Anterior cingulate cortex (tissue), 58 donors: ENCODE data around the gene GPR17.
A peak's percentile ranks its signal among the peaks of the same experiment; 100 is the strongest.

ENCODE experiments used
- DNase-seq, 58 donors: peaks; one replicate each; lab custom pipeline; 2025; lab: John Stamatoyannopoulos, UW

GPR17 gene

DNA sequence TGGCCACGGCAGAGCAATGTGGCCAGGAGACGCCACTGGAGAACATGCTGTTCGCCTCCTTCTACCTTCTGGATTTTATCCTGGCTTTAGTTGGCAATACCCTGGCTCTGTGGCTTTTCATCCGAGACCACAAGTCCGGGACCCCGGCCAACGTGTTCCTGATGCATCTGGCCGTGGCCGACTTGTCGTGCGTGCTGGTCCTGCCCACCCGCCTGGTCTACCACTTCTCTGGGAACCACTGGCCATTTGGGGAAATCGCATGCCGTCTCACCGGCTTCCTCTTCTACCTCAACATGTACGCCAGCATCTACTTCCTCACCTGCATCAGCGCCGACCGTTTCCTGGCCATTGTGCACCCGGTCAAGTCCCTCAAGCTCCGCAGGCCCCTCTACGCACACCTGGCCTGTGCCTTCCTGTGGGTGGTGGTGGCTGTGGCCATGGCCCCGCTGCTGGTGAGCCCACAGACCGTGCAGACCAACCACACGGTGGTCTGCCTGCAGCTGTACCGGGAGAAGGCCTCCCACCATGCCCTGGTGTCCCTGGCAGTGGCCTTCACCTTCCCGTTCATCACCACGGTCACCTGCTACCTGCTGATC, 4.9 kb downstream of the GPR17 start:
- peak in 1 of 58 donors; percentile 12 for DNase-seq

DNA sequence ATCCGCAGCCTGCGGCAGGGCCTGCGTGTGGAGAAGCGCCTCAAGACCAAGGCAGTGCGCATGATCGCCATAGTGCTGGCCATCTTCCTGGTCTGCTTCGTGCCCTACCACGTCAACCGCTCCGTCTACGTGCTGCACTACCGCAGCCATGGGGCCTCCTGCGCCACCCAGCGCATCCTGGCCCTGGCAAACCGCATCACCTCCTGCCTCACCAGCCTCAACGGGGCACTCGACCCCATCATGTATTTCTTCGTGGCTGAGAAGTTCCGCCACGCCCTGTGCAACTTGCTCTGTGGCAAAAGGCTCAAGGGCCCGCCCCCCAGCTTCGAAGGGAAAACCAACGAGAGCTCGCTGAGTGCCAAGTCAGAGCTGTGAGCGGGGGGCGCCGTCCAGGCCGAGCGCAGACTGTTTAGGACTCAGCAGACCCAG, 5.4 kb downstream of the GPR17 start:
- no peak for DNase-seq

DNA sequence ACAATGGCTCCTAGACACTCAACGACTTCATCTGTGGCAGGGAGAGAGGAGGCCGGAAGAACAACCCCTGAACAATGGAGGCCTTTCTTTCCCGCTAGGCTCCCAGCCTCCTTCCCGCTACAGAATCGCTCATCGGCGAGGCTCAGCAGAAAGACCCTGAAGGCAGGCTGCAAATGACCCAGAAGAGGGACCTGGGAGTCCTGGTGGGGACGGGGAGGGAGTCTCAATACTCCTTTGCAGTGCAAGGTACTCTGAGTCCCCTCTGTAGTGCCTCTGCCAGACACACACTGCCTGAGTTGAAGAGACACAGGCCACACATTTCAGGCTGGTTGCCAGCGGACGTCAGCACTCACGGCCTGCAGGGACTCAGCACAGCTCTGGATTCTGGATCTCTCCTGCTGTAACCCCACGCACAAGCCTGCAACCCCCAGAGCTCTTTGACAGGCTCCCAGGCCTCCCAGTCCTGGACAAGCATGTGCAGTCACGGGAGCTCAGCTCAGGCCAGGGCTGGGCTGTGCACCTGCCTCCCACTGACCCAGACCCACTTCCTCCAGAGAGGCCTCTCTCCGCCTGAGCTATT, 6.1 kb downstream of the GPR17 start:
- DNase-seq: peak in 42 of 58 donors; percentile 24 to 86 (median 68)

- DNase-seq: no peak
These were observed 6.9 kb downstream of the GPR17 start for GRCh38 chr2:127652786-127653357.

- DNase-seq: no peak
These were observed 7.6 kb downstream of the GPR17 start for GRCh38 chr2:127653421-127654083.

GRCh38 chr2:127654084-127654837, 8.3 kb downstream of the GPR17 start:
- no peak for DNase-seq

- DNase-seq: no peak
These were observed 8.9 kb downstream of the GPR17 start for GRCh38 chr2:127654838-127655175.

- DNase-seq: no peak
These were observed 9.5 kb downstream of the GPR17 start for GRCh38 chr2:127655209-127656073.

DNA sequence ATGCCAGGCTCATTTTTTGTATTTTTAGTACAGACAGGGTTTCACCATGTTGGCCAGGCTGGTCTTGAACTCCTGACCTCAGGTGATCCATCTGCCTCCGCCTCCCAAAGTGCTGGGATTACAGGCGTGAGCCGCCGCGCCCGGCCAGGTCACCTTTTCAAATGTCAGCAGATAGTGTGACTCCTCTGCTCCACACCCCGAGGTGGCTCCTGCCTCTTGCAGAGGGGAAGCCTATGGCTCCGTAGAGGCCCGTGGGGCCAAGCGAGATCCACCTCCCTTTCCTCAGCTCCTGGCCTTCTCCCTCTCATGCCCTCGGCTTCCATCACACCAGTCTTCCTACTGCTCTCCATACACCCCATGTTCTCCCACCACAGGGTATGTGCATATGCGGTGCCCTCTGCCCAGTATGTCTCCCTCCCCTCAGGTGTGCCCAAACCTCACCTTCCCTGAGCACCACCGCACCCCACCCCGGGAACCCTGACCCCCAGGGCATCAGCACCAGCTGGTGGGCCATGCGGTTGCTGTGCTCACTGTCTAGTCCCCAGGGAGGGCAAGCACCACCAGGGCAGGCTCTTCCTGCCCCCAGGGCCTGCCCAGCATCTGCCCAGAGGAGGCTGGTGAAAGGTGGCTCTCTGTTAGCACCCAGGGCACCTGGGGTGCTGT, 10.7 kb downstream of the GPR17 start:
- no peak for DNase-seq

- DNase-seq: no peak
These were observed 11.3 kb downstream of the GPR17 start for GRCh38 chr2:127657232-127657595.

DNA sequence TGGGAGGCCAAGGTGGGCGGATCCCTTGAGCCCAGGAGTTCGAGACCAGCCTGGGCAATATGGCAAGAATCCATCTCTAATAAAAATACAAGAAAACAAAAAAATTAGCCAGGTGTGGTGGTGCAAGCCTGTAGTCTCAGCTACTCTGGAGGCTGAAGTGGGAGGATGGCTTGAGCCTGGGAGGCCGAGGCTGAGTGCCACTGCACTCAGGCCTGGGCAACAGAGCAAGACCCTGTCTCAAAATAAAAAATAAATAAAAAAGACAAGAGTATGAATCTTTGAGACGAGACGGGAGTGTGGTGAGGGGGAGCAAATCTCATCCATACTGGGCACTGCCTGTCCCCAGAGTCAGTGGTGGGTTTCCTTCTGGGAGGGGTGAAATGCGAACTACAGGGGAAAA, 12.2 kb downstream of the GPR17 start:
- no peak for DNase-seq

- no peak for DNase-seq
These were observed 12.9 kb downstream of the GPR17 start for GRCh38 chr2:127658641-127659407.

GRCh38 chr2:127659408-127660290, 13.7 kb downstream of the GPR17 start:
- DNase-seq: no peak

DNA sequence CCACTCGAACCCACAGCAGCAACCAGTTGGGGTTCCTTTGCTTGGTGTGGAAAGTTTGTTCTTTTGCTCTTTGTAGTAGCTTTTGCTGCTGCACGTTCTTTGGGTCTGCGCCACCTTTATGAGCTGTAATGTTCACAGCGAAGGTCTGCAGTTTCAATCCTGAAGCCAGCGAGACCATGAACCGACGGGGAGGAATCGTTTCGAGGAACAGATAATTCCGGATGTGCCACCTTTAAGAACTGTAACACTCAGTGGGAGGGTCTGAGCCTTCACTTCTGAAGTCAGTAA, 14.3 kb downstream of the GPR17 start:
- DNase-seq: no peak

GRCh38 chr2:127661072-127661649, 15.2 kb downstream of the GPR17 start:
- DNase-seq: peak in 21 of 58 donors; percentile 19 to 77 (median 54)

DNA sequence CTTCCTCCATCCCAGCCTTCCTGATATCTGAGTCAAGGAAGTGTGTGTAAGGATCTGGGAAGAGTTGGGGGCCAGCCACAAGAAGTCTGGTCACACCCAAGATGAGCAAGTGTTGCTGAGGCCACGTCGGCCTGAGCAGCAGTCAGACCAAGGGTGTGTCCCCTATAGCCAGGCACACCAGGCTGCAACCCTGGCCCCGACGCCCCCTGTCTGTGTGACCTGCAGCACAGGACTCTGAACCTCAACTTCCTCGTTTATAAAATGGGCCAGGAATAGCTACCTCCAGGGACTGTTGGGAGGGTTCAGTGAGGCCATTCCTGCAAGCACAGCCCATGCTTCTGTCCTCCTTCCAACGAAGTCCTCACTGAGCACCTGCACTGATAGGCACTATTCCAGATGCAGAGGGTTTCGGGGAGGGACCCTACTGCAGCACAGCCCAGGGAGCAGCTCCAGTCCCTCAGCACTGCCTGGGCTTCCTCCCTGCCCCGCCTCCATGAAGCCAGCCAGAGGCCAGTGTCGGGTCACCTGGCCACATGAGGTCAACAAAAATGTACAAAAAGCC, 16.1 kb downstream of the GPR17 start:
- no peak for DNase-seq

GRCh38 chr2:127662937-127663565, 17.1 kb downstream of the GPR17 start:
- no peak for DNase-seq
